Measurements from ENCODE around the gene GSTM2.

The GSTM2 gene

DNA sequence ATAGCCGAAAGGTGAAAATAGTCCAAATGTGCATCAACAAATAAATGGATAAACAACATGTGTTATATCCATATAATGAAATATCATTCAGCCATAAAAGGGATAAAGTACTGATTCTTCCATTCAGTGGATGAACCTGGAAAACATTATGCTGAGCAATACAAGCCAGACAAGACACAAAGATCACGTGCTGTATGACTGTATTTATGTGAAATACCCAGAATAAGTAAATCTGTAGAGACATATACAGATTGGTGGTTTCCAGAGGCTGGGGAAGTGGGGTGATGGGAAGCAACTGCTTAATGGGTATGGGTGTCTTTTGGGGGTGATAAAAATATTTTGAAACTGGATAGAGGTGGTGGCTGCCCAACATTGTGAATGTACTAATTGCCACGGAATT lies 25.2 kb upstream of the GSTM2 start:
- H3K4me3 ChIP-seq (replicated peaks; ENCODE audit: low read depth, low read length) = no peak overlapping the region
- TF ChIP-seq, protein P1, sequence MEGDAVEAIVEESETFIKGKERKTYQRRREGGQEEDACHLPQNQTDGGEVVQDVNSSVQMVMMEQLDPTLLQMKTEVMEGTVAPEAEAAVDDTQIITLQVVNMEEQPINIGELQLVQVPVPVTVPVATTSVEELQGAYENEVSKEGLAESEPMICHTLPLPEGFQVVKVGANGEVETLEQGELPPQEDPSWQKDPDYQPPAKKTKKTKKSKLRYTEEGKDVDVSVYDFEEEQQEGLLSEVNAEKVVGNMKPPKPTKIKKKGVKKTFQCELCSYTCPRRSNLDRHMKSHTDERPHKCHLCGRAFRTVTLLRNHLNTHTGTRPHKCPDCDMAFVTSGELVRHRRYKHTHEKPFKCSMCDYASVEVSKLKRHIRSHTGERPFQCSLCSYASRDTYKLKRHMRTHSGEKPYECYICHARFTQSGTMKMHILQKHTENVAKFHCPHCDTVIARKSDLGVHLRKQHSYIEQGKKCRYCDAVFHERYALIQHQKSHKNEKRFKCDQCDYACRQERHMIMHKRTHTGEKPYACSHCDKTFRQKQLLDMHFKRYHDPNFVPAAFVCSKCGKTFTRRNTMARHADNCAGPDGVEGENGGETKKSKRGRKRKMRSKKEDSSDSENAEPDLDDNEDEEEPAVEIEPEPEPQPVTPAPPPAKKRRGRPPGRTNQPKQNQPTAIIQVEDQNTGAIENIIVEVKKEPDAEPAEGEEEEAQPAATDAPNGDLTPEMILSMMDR (IDR thresholded peaks at IDR 0.05; ENCODE audit: insufficient read depth, low read length, poor library complexity, severe bottlenecking) = no peak
- no peaks in the 10 kb centered on the region for H3K27me3 ChIP-seq (replicated peaks; ENCODE audit: control insufficient read depth, insufficient read depth, low read length)
- no peaks in the 10 kb centered on the region for H3K36me3 ChIP-seq (ENCODE audit: control insufficient read depth, insufficient read depth, low read length)
- DNase-seq (ENCODE audit: extremely low read depth, insufficient read length) = no peak

DNA sequence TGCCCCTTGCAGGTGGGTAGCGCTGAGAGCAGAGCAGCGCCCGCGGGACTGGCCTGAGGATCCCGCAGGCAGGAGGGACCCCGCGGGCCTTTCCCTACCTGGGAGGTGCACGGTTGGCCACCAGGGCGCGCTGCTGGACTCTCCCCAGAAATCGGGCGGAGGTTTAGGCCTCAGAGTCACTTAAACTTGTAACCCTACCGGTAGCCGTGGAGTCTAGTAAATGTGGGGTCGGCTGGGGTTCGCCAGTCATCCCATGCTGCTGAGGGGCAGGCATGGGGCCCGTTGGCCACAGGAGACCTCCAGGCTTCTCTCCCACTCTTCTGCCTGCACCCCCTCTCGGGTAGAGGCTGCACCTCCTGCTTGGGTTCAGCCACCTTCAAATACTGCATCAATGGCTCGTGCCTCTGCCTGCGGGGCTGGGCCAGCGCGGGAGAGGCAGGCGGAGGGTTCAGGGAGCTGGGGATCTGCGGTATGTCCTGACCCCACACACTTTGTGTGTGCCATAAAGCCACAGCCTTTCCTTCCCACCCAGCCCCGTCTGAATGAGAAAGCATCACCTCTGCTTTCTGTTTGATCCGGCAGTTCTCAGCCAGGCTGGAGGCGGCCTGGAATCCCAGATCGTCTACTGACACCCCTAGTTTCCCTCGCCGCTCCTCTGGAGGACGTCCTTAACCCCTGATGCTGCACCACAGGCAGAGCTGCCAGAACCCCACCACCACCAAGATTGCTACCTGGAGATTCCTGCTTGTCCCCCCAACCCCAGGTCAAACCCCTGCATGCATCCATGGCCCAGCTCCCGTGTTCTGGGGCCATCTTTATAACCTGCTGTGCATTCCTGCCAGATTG lies 24.2 kb upstream of the GSTM2 start:
- no peak overlapping the region for H3K4me3 ChIP-seq (replicated peaks; ENCODE audit: low read depth, low read length)
- TF ChIP-seq, protein P1 (IDR thresholded peaks at IDR 0.05; ENCODE audit: insufficient read depth, low read length, poor library complexity, severe bottlenecking) = peak; percentile 95
- DNase-seq (ENCODE audit: extremely low read depth, insufficient read length) = peak; percentile 82

DNA sequence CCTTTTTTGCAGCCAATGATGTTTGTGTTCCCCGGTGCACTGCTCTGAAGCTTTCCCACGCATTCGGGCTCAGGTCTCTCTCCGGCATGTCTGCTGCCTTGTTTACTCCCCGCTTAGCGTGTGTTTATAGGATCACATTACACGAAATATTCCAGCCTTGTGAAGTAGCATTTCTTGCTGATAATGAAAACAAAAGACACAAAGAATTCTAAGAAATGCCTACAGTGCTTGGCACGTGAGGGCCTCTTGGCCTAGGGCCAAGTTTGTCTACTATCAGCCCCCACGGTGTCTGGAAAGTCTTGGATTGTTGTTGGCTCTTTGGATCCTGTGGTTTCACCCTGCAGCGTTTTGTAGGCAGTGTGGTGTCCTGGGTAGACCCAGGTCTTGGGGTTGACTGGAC lies 23.2 kb upstream of the GSTM2 start:
- Histone ChIP-seq H3K27me3 (replicated peaks; ENCODE audit: control insufficient read depth, insufficient read depth, low read length) (no peaks in the 10 kb centered on the region), H3K4me3 (replicated peaks; ENCODE audit: low read depth, low read length) (no peak overlapping the region), H3K36me3 (ENCODE audit: control insufficient read depth, insufficient read depth, low read length) (no peaks in the 10 kb centered on the region)
- TF ChIP-seq, protein P1 (IDR thresholded peaks at IDR 0.05; ENCODE audit: insufficient read depth, low read length, poor library complexity, severe bottlenecking) = no peak
- DNase-seq (ENCODE audit: extremely low read depth, insufficient read length) = no peak

More for the DNA sequence above, 24.2 kb upstream of the GSTM2 start:
- Histone ChIP-seq H3K27me3 (replicated peaks; ENCODE audit: control insufficient read depth, insufficient read depth, low read length) (no peaks in the 10 kb centered on the region), H3K36me3 (ENCODE audit: control insufficient read depth, insufficient read depth, low read length) (no peaks in the 10 kb centered on the region)

DNA sequence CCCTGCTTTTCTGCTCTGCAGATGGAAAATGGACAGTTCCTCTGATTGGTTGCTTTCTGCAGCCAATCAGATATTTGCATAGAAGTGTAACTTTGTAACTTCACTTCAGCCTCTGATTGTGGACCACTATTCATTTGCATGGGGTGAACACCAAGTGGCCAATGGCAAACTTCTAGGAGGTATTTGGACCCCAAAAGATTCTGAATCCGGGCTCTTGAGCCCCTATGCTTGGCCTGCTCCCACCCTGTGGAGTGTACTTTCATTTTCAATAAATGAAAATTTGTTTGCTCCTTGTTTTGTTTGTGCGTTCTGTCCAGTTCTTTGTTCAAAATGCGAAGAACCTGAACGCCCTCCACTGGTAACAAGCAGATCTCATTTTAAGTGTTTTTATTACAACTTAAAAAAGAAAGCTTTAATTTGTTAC lies 18.4 kb upstream of the GSTM2 start:
- TF ChIP-seq, protein P1 (IDR thresholded peaks at IDR 0.05; ENCODE audit: insufficient read depth, low read length, poor library complexity, severe bottlenecking) = peak; percentile 15
- Histone ChIP-seq H3K27me3 (replicated peaks; ENCODE audit: control insufficient read depth, insufficient read depth, low read length) (no peaks in the 10 kb centered on the region), H3K4me3 (replicated peaks; ENCODE audit: low read depth, low read length) (no peak overlapping the region), H3K36me3 (ENCODE audit: control insufficient read depth, insufficient read depth, low read length) (no peaks in the 10 kb centered on the region)
- DNase-seq (ENCODE audit: extremely low read depth, insufficient read length) = no peak

DNA sequence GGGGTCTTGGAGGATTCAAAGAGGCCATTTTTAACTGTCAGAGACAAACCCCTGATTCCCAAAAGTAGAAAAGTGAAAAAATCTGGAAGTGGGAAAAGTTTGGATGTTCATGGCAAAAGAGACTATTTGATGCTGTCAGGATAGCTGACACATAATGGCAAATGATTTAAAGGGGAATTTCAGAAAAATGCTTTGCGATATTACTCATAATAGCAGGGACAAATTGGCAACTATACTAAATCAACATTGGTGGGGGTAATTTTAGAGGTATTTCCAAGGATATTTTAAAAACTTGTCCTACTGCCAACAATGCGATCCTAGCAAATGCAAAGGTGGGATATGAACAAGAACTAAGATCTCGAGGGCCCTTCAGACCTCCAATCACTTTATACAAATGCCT lies 17.2 kb upstream of the GSTM2 start:
- no peaks in the 10 kb centered on the region for H3K36me3 ChIP-seq (ENCODE audit: control insufficient read depth, insufficient read depth, low read length)
- no peak for DNase-seq (ENCODE audit: extremely low read depth, insufficient read length)
- no peaks in the 10 kb centered on the region for H3K27me3 ChIP-seq (replicated peaks; ENCODE audit: control insufficient read depth, insufficient read depth, low read length)
- TF ChIP-seq, protein P1 (IDR thresholded peaks at IDR 0.05; ENCODE audit: insufficient read depth, low read length, poor library complexity, severe bottlenecking) = no peak
- no peak overlapping the region for H3K4me3 ChIP-seq (replicated peaks; ENCODE audit: low read depth, low read length)
